AG09309 (cell line): ENCODE results near the gene SNAPIN.
"Not testable (repeated sequence)": the region's sequence is repeated elsewhere in the genome, so short reads cannot be mapped to it uniquely, and the experiment has no call there.

Experiments used
- DNase-seq: peaks from one replicate; pipeline ENCODE4 v3.0.0-alpha.2; 2010; ENCODE audit warnings: low read depth
- H3K4me3 ChIP-seq: 2 replicates; pipeline ENCODE4 v1.5.1; 2011; ENCODE audit warnings: mild to moderate bottlenecking, low read depth, low read length, moderate library complexity; ENCODE audit not compliant: control insufficient read depth
- TF ChIP-seq, protein P1 (sequence below): IDR thresholded peaks from 2 replicates; pipeline ENCODE4 v1.5.1; 2011; ENCODE audit warnings: mild to moderate bottlenecking, low read depth, low read length, inconsistent platforms; ENCODE audit not compliant: insufficient read depth, control insufficient read depth; ENCODE audit errors: missing control alignments

SNAPIN gene

DNA sequence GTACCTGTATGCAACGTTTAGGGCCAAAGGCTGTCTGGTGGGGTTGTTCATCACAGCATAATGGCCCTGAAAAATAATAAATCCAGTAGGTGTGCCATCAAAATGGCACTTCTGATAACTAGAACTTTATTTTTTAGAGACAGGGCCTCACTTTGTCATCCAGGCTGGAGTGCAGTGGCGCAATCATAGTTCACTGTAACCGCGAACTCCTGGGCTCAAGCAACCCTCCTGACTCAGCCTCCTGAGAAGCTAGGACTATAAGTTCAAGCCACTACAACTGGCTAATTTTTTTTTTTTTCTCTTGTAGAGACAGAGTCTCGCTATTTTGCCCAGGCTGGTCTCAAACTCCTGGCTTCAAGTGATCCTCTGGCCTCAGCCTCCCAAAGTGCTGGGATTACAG, 4.7 kb downstream of the SNAPIN start:
- H3K4me3 ChIP-seq = no peak overlapping the region
- TF ChIP-seq, protein P1, sequence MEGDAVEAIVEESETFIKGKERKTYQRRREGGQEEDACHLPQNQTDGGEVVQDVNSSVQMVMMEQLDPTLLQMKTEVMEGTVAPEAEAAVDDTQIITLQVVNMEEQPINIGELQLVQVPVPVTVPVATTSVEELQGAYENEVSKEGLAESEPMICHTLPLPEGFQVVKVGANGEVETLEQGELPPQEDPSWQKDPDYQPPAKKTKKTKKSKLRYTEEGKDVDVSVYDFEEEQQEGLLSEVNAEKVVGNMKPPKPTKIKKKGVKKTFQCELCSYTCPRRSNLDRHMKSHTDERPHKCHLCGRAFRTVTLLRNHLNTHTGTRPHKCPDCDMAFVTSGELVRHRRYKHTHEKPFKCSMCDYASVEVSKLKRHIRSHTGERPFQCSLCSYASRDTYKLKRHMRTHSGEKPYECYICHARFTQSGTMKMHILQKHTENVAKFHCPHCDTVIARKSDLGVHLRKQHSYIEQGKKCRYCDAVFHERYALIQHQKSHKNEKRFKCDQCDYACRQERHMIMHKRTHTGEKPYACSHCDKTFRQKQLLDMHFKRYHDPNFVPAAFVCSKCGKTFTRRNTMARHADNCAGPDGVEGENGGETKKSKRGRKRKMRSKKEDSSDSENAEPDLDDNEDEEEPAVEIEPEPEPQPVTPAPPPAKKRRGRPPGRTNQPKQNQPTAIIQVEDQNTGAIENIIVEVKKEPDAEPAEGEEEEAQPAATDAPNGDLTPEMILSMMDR = no peak
- DNase-seq = no peak

DNA sequence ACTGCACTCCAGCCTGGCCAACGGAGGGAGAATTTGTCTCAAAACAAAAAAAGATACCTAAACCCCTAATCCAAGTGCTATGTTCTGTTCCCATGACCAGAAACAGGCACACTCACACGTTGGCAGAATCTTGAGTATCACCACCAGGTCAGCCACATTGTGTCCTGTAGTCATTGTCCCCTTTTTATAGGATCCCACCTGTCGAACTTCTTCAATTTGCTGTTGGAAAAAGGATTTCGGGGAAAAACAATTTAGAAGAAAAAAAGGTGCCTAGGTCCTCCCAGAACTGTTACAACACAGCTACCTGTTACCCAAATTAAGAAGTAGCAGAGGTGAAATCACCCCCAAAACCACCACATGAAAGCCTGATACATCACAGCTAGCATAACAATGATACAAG, 8.9 kb downstream of the SNAPIN start:
- TF ChIP-seq, protein P1 = no peak
- no peak overlapping the region for H3K4me3 ChIP-seq
- no peak for DNase-seq

DNA sequence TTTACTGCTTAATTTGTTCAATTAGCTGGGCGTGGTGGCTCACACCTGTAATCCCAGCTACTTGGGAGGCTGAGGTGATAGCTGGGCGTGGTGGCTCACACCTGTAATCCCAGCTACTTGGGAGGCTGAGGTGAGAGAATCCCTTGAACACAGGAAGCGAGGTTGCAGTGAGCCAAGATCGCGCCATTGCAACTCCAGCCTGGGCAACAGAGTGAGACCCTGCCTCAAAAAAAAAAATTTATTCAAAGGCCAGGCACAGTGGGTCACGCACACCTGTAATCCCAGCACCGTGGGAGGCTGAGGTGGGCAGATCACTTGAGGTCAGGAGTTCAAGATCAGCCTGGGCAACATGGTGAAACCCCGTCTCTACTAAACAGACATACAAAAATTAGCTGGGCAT, 10.2 kb downstream of the SNAPIN start:
- DNase-seq = not testable (repeated sequence)

DNA sequence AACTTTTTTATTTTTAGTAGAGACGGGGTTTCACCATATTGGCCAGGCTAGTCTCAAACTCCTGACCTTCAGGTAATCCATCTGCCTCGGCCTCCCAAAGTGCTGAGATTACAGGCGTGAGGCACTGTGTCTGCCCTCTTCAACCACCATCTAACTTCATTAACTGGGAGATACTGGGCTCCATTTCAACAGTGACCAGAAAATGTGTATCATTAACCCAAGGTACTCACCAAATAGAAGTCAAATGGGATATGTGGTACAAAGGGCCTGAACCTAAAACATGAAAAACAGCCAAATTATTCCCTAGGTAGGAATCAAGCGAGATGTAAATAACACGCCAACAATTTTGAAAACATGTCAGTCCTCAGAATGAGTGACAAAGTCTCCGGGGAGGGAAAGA, 11.1 kb downstream of the SNAPIN start:
- no peak for DNase-seq
- peak overlapping the region; percentile 90 for H3K4me3 ChIP-seq
- TF ChIP-seq, protein P1 = no peak

More for the DNA sequence above, 10.2 kb downstream of the SNAPIN start:
- not testable (repeated sequence) for H3K4me3 ChIP-seq

DNA sequence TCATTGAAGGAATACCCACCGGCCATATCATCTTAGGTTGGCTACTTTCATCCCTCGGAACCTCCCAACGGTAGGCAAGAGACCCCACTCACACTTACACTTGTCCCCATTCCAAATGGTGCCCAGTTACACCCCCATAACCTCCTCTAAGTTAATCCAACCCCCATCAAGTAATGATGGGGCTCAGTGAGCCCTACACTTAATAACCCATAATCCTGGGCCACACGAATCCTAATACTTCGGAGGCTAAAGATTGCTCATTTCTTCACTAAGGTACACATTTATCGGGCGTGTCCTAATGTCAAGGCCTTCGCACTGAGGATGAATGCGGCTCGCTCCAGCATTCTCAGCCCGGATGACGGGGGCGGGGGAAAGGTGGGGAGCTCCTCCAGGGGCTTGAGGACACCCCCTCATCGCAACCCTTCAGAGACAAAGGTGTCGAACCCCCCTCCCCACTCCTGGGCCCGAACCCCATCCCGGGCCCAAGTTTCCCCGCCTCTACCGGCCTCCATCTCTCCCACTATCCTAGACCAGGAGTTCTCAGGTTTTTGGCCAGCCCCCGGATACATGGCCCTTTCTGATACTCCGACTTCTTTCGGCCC, 11.9 kb downstream of the SNAPIN start:
- no peak for DNase-seq
- TF ChIP-seq, protein P1 = no peak
- H3K4me3 ChIP-seq = peak overlapping the region; percentile 90

DNA sequence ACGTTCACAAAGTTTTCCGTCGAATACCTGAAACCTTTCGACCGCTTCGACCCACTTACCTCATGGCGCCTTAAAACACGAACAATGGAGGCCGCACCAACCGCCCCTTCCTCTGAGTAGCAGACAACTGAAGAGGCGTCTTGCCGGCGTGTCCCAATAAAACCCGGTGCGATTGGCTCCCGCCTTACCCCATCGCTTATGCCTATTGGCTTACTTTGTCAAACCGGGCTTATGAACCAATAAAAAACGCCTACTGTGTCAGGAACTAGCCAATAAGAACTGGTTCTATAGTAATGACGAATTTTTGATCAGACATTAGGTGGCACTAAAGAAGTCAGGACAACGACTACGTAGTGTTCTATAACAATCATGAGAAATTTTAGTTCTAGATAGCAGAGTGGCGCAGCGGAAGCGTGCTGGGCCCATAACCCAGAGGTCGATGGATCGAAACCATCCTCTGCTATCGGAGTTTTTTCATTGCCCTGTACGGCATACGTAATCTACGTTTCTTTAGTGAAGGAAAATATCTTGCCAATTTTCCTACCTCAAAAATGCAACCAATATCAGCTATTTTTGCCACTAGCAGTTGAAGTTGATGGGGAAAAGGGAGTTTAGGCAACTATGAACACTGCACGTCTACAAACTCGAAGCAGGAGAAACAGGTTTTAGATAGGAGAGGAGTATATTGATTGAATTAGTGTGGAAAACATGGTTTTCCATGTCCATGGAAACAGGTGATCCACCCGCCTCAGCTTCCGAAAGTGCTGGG, 12.5 kb downstream of the SNAPIN start, which contains the start of gene ILF2:
TSS of gene ILF2 (minus strand) at position 135 of the 769 bp plus-strand sequence. CDS start at position 64, 71 bp downstream.
- TF ChIP-seq, protein P1 = no peak
- peak; percentile 100 for DNase-seq
- H3K4me3 ChIP-seq = peak within 1 kb of the TSS; percentile 90
